OCI-LY3 (cell line): ENCODE data around the gene MGMT.

Experiments
- H2AFZ ChIP-seq: fragments of 200-600, 300-600 bp; shearing (Covaris generic); 2 replicates; pipeline ENCODE4 v1.6.0; 2014; ENCODE audit warnings: antibody characterized with exemption, low read depth, low read length
- H3K27ac ChIP-seq: fragments of 200-600, 300-600 bp; sonication (generic); 2 replicates; pipeline ENCODE4 v1.5.1; 2014; ENCODE audit warnings: mild to moderate bottlenecking, low read length, moderate library complexity, mixed read lengths
- H3K27me3 ChIP-seq: fragments of 200-600, 300-600 bp; sonication (generic); 2 replicates; pipeline ENCODE4 v1.6.1; 2014; ENCODE audit warnings: low read depth, low read length, mixed read lengths
- H3K36me3 ChIP-seq: fragments of 200-600, 300-600 bp; sonication (generic); replicated peaks from 2 replicates; pipeline ENCODE3; 2014; ENCODE audit warnings: low read depth, low read length, mixed read lengths
- H3K4me1 ChIP-seq: fragments of 300-600, 200-600 bp; sonication (generic); 2 replicates; pipeline ENCODE4 v1.6.1; 2014; ENCODE audit warnings: low read length, mixed read lengths
- H3K4me2 ChIP-seq: fragments of 200-600, 300-600 bp; sonication (generic); 2 replicates; pipeline ENCODE4 v1.6.1; 2014; ENCODE audit warnings: low read length, mixed read lengths
- H3K4me3 ChIP-seq: fragments of 300-600, 200-600 bp; sonication (generic); 2 replicates; pipeline ENCODE4 v1.5.1; 2014; ENCODE audit warnings: antibody characterized with exemption, mild to moderate bottlenecking, low read length, moderate library complexity
- H3K79me2 ChIP-seq: fragments of 300-600, 200-600 bp; shearing (Covaris generic); 2 replicates; pipeline ENCODE4 v1.6.1; 2014; ENCODE audit warnings: mild to moderate bottlenecking, low read length, mixed read lengths
- H3K9ac ChIP-seq: fragments of 300-600, 200-600 bp; shearing (Covaris generic); 2 replicates; pipeline ENCODE4 v1.6.0; 2014; ENCODE audit warnings: mild to moderate bottlenecking, low read length, moderate library complexity
- H3K9me3 ChIP-seq: fragments of 200-600, 300-600 bp; shearing (Covaris generic); 2 replicates; pipeline ENCODE4 v1.6.1; 2014; ENCODE audit warnings: low read length, mixed read lengths; ENCODE audit not compliant: insufficient read depth
- H4K20me1 ChIP-seq: fragments of 200-600, 300-600 bp; sonication (generic); 2 replicates; pipeline ENCODE4 v1.6.1; 2016; ENCODE audit warnings: low read length, mixed read lengths; ENCODE audit not compliant: insufficient read depth
- CTCF ChIP-seq: fragments of 200-600, 300-600 bp; sonication (generic); IDR thresholded peaks from 2 replicates; pipeline ENCODE4 v1.5.1; 2014; ENCODE audit warnings: antibody characterized with exemption, low read length, low read depth
- EZH2phosphoT487 ChIP-seq: fragments of 200-600 bp; shearing (Covaris generic); IDR thresholded peaks from 2 replicates; pipeline ENCODE4 v1.6.1; 2018; ENCODE audit warnings: antibody characterized with exemption, mixed run types, low read depth

Gene MGMT

GRCh38 chr10:129605986-129606518 is 139.0 kb downstream of the MGMT start:
- no peaks in the 10 kb centered on the region for H3K36me3 ChIP-seq
- no peaks in the 10 kb centered on the region for H3K9me3 ChIP-seq
- H4K20me1 ChIP-seq: no peaks in the 10 kb centered on the region
- no peaks in the 10 kb centered on the region for H3K27me3 ChIP-seq
- no peak overlapping the region for H3K9ac ChIP-seq
- H2AFZ ChIP-seq: no peak overlapping the region
- no peak overlapping the region for H3K4me3 ChIP-seq
- no peaks in the 10 kb centered on the region for H3K4me1 ChIP-seq
- H3K27ac ChIP-seq: no peak overlapping the region
- TF ChIP-seq EZH2phosphoT487 (no peak), CTCF (no peak)
- H3K79me2 ChIP-seq: no peaks in the 10 kb centered on the region
- no peak overlapping the region for H3K4me2 ChIP-seq

GRCh38 chr10:129607607-129608109 is 140.6 kb downstream of the MGMT start:
- no peak overlapping the region for H3K4me2 ChIP-seq
- TF ChIP-seq EZH2phosphoT487: no peak
- TF ChIP-seq CTCF: no peak
- H3K27me3 ChIP-seq: no peaks in the 10 kb centered on the region
- H3K27ac ChIP-seq: no peak overlapping the region
- H3K9me3 ChIP-seq: no peaks in the 10 kb centered on the region
- H4K20me1 ChIP-seq: no peaks in the 10 kb centered on the region
- H3K4me1 ChIP-seq: no peaks in the 10 kb centered on the region
- no peak overlapping the region for H2AFZ ChIP-seq
- H3K36me3 ChIP-seq: no peaks in the 10 kb centered on the region
- no peak overlapping the region for H3K4me3 ChIP-seq
- H3K9ac ChIP-seq: no peak overlapping the region
- H3K79me2 ChIP-seq: no peaks in the 10 kb centered on the region

- Histone ChIP-seq H3K36me3 (no peaks in the 10 kb centered on the region), H4K20me1 (no peaks in the 10 kb centered on the region), H3K4me2 (no peak overlapping the region), H3K27ac (no peak overlapping the region), H2AFZ (no peak overlapping the region), H3K27me3 (no peaks in the 10 kb centered on the region), H3K4me3 (no peak overlapping the region), H3K79me2 (no peaks in the 10 kb centered on the region), H3K9ac (no peak overlapping the region), H3K4me1 (no peaks in the 10 kb centered on the region), H3K9me3 (no peaks in the 10 kb centered on the region)
- TF ChIP-seq EZH2phosphoT487 (no peak), CTCF (no peak)
Measured at GRCh38 chr10:129608653-129609052, 141.6 kb downstream of the MGMT start.

GRCh38 chr10:129609551-129609950 is 142.5 kb downstream of the MGMT start:
- no peaks in the 10 kb centered on the region for H3K27me3 ChIP-seq
- H2AFZ ChIP-seq: no peak overlapping the region
- H3K4me2 ChIP-seq: no peak overlapping the region
- no peaks in the 10 kb centered on the region for H4K20me1 ChIP-seq
- H3K79me2 ChIP-seq: no peaks in the 10 kb centered on the region
- H3K9me3 ChIP-seq: no peaks in the 10 kb centered on the region
- no peak overlapping the region for H3K9ac ChIP-seq
- TF ChIP-seq CTCF: no peak
- no peak for TF ChIP-seq EZH2phosphoT487
- H3K4me1 ChIP-seq: no peaks in the 10 kb centered on the region
- H3K4me3 ChIP-seq: no peak overlapping the region
- no peak overlapping the region for H3K27ac ChIP-seq
- no peaks in the 10 kb centered on the region for H3K36me3 ChIP-seq
